Heart right ventricle (tissue), 16 donors: ENCODE data around the gene CCDC138. TPM values are rescaled to one million over a fixed set of nuclear protein-coding genes. Genes with fewer than 3 reads are reported as not detected.

Experiments used
- ATAC-seq, 8 donors: fragments of 200-7000 bp; cut with Tn5 transposase; one replicate each; pipeline ENCODE4 v1.9.1; 2020; ENCODE audit warnings: mild to moderate bottlenecking in 8 of 8, moderate library complexity in 8 of 8, moderate number of reproducible peaks in 1 of 8
- DNase-seq, 2 donors: peaks; one replicate each; pipeline ENCODE4 v3.0.0-alpha.2; 2020
- H3K27ac ChIP-seq, 10 donors: fragments of 200-600 bp; sonication (generic) in 2 of 10; one replicate each; pipeline versions ENCODE4 v1.5.0 to v1.8.0; 2020 to 2022; ENCODE audit warnings: mild to moderate bottlenecking in 3 of 10
- H3K27me3 ChIP-seq, 7 donors: fragments of 200-600 bp; one replicate each; pipeline ENCODE4 v1.8.0; 2021 to 2022; ENCODE audit warnings: mild to moderate bottlenecking in 2 of 7
- H3K36me3 ChIP-seq, 9 donors: fragments of 200-600 bp; sonication (generic) in 1 of 9; one replicate each; pipeline versions ENCODE4 v1.5.0 to v1.8.0; 2020 to 2022; ENCODE audit warnings: mild to moderate bottlenecking in 2 of 9
- H3K4me1 ChIP-seq, 9 donors: fragments of 200-600 bp; sonication (generic) in 1 of 9; one replicate each; pipeline versions ENCODE4 v1.5.0 to v1.8.0; 2020 to 2022; ENCODE audit warnings: mild to moderate bottlenecking in 4 of 9
- H3K4me3 ChIP-seq, 10 donors: fragments of 200-600 bp; sonication (generic) in 2 of 10; one replicate each; pipeline versions ENCODE4 v1.5.0 to v1.8.0; 2020 to 2022; ENCODE audit warnings: mild to moderate bottlenecking in 7 of 10, moderate library complexity in 2 of 10
- H3K9me3 ChIP-seq, 11 donors: fragments of 200-600 bp in 10 of 11; sonication (generic) in 2 of 11; one replicate each; pipeline versions ENCODE4 v1.5.0 to v1.8.0; 2013 to 2022; ENCODE audit warnings: mild to moderate bottlenecking in 2 of 11, control low read depth in 1 of 11, moderate library complexity in 1 of 11
- WGBS, 2 donors: extraction: QIAGEN DNeasy Blood & Tissue Kit; methylation state at CpG; one replicate each; pipeline ENCODE4 v1.1.7; 2013; ENCODE audit warnings: inconsistent platforms in 1 of 2; 5-methylcytosine and 5-hydroxymethylcytosine counted together
- intact Hi-C, 10 donors: fragments of 100-400 bp; cut with DNase I; formaldehyde crosslinking; loops; one replicate each; pipeline versions ENCODE4 v1.11.1 to v1.14.2; 2022
- polyA plus RNA-seq, 2 donors: library from polyadenylated mRNA; stranded (reverse); fragments of 200-250 nt; gene quantifications; one replicate each; pipeline ENCODE4 v1.2.3, GENCODE V29; 2013
- total RNA-seq, 10 donors: library from RNA; stranded (reverse); fragmentation: NEBNext Ultra II Directional in 3 of 10; extraction: Animal tissue kit (Norgen Biotek cat#: 25700) in 3 of 10; gene quantifications; one replicate each; pipeline versions ENCODE4 v1.2.1 to v1.2.4, GENCODE V29; 2021 to 2023
- TF ChIP-seq, protein P1 (sequence below), 9 donors: fragments of 200-600 bp; sonication (generic) in 2 of 9; IDR thresholded peaks; one replicate each; pipeline versions ENCODE4 v1.5.0 to v1.8.0; 2021 to 2022; ENCODE audit warnings: antibody characterized with exemption in 9 of 9, mild to moderate bottlenecking in 5 of 9, moderate library complexity in 1 of 9
- donor health status: Arrhythmogenic right ventricular cardiomyopathy.
- donor health status: ischemic (EF 13 %, LVEDD 7.1; RV severe dilation, severe dysfunction).
- donor health status: healthy with polysubstance abuse.
- donor health status: DM: no; HTN: yes; CAD: no.
- donor health status: DM: no; HTN: no; CAD: no.
- donor health status: ischemic (EF 25% LVEDD 6.9; RV normal size, moderate dysfunction).
- donor health status: ischemic (EF 25% LVEDD 5.7; RV mildly dilated, moderate dysfunction).
- donor health status: healthy.
- donor health status: DM: yes; HTN: yes; CAD: no.
- donor health status: Ischemic cardiomyopathy.
- donor health status: ischemic (EF 35%, LVEDD 5.7; RV mildly dilated, moderate dysfunction).
- donor health status: nonischemic (EF 11% LVEDD 7.7; RV severe dilation, severe dysfunction).
- donor health status: DM: yes; HTN: yes; CAD: no.
- donor health status: PGD.
- donor health status: ischemic (EF 29% LVEDD 5.4; RV normal size, mild dysfunction).
- donor health status: nonischemic (EF 23%, LVEDD 6.1; RV moderate dilation, normal function).

Gene CCDC138
- total and polyA plus RNA-seq, 12 donors, result 0.44 to 1.8 (median 0.99) TPM

DNA sequence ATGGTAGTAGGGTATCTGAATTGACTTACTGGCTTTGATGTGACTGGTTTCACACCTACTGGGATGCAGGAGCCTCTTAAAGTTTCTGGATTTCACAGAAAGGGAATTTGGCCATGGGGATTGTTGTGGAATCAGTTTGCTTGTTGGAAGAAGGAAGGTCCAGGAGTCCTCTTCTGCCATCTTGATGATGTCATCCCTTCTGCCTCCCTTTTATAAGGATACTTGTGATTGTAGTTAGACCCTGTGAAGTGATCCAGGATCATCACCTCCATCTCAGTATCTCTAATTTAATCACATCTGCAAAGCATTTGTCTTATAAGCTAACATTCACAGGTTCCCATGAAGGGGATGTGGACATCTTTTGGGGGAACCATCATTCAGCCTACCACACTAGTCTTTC lies 79.5 kb downstream of the CCDC138 start:
- no peak overlapping the region for H3K4me3 ChIP-seq
- peaks cover 0 to 30% (median 16%) of the 10 kb centered on the region in 11 donors for H3K9me3 ChIP-seq
- TF ChIP-seq, protein P1, sequence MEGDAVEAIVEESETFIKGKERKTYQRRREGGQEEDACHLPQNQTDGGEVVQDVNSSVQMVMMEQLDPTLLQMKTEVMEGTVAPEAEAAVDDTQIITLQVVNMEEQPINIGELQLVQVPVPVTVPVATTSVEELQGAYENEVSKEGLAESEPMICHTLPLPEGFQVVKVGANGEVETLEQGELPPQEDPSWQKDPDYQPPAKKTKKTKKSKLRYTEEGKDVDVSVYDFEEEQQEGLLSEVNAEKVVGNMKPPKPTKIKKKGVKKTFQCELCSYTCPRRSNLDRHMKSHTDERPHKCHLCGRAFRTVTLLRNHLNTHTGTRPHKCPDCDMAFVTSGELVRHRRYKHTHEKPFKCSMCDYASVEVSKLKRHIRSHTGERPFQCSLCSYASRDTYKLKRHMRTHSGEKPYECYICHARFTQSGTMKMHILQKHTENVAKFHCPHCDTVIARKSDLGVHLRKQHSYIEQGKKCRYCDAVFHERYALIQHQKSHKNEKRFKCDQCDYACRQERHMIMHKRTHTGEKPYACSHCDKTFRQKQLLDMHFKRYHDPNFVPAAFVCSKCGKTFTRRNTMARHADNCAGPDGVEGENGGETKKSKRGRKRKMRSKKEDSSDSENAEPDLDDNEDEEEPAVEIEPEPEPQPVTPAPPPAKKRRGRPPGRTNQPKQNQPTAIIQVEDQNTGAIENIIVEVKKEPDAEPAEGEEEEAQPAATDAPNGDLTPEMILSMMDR (IDR thresholded peaks at IDR 0.05), result no peak
- intact Hi-C loops, result no loop called here
- H3K36me3 ChIP-seq, result no peaks in the 10 kb centered on the region
- H3K4me1 ChIP-seq, result no peaks in the 10 kb centered on the region
- no peaks in the 10 kb centered on the region for H3K27me3 ChIP-seq
- ATAC-seq (no peak), DNase-seq (no peak)
- no peak overlapping the region for H3K27ac ChIP-seq

DNA sequence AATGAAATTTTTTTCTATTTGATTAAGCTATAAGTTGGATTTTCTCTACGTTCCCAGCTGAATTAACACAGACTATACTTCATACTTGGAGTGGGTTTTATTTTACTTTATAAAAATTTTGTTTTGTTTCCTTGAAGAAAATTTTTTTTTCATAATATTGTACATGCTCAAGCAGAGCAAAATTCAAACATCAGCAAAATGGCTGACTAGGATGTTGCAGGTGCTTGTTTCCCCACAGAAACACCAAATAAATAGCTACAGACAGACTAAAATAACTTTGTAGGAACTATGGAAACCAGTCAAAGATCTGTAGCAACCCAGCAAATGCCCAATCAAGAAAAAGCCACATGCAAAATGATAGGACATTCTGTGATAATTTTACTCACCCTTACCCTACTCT lies 82.3 kb downstream of the CCDC138 start:
- H3K36me3 ChIP-seq, result no peaks in the 10 kb centered on the region
- intact Hi-C loops, result no loop called here

DNA sequence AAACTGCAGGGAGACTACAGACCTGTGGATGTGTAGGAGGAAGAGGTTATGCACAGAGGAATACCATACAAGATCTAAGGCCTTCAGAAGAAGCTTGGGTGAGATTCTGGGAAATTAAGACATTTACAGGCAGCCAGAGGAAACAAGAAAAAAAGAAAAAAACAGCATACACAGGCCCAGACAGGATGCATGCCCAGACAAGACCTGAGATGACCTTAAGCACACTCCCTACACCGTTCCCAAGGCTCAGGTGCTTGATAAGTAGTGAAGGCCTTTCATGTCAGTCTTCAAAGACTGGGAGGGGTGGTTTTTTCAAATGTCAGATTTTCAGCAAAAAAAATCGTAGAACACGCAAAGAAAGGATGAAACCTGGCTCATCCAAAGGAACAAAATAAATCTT lies 83.0 kb downstream of the CCDC138 start:
- intact Hi-C loops, result no loop called here
- 89 to 92% methylated on average over 3 of the region's 3 CpGs for WGBS, 2 donors
- ATAC-seq, result no peak

More for the DNA sequence above, 82.3 kb downstream of the CCDC138 start:
- DNase-seq, result no peak
- H3K9me3 ChIP-seq, result peaks cover 0 to 36% (median 16%) of the 10 kb centered on the region in 11 donors
- WGBS, 2 donors, result 97 to 98% methylated on average over 1 of the region's 1 CpG
- TF ChIP-seq, protein P1 (IDR thresholded peaks at IDR 0.05), result no peak
- H3K27me3 ChIP-seq, result no peaks in the 10 kb centered on the region
- H3K4me3 ChIP-seq, result no peak overlapping the region
- H3K27ac ChIP-seq, result no peak overlapping the region
- no peaks in the 10 kb centered on the region for H3K4me1 ChIP-seq
- ATAC-seq, result no peak

DNA sequence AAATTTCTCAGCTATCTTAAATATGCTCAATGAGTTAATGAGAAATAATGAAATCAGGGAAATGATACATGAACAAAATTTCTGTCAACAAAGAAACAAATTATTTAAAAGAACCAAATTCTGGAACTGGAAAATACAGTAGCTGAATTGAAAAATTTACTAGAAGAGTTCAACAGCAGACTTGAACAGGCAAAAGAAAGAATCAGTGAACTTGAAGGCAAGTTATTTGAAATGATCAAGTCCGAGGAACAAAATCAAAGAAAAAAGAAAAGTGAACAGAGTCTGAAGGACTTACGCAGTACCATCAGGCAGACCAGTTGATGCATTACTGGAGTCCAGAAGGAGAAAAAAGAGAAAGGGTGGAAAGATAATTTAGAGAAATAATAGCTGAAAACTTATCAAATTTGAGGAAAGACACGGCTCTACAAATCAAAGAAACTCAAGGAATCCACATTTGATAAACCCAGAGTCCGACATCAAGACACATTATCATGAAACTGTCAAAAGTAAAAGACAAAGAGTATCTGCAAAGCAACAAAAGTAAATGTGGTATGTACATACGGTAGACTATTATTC lies 83.6 kb downstream of the CCDC138 start:
- TF ChIP-seq, protein P1 (IDR thresholded peaks at IDR 0.05), result no peak
- intact Hi-C loops, result no loop called here

More for the DNA sequence above, 83.0 kb downstream of the CCDC138 start:
- Histone ChIP-seq H3K9me3 (peaks cover 0 to 36% (median 16%) of the 10 kb centered on the region in 11 donors), H3K4me3 (no peak overlapping the region), H3K27me3 (no peaks in the 10 kb centered on the region), H3K36me3 (no peaks in the 10 kb centered on the region), H3K27ac (no peak overlapping the region), H3K4me1 (no peaks in the 10 kb centered on the region)
- no peak for DNase-seq
- TF ChIP-seq, protein P1 (IDR thresholded peaks at IDR 0.05), result no peak

More for the DNA sequence above, 83.6 kb downstream of the CCDC138 start:
- no peaks in the 10 kb centered on the region for H3K36me3 ChIP-seq
- WGBS, 2 donors, result 91 to 95% methylated on average over 5 of the region's 5 CpGs
- ATAC-seq (no peak), DNase-seq (no peak)
- H3K27ac ChIP-seq, result no peak overlapping the region
- H3K4me1 ChIP-seq, result no peaks in the 10 kb centered on the region
- peaks cover 0 to 36% (median 16%) of the 10 kb centered on the region in 11 donors for H3K9me3 ChIP-seq
- H3K4me3 ChIP-seq, result no peak overlapping the region
- no peaks in the 10 kb centered on the region for H3K27me3 ChIP-seq
